Left colon (tissue), 2 donors: ENCODE results near the gene UQCC5. TPM values are rescaled to one million over a fixed set of nuclear protein-coding genes. Genes with fewer than 3 reads are reported as not detected.
A peak's percentile ranks its signal among the peaks of the same experiment; 100 is the strongest.

Experiments used
- ATAC-seq: fragments of 200-7000 bp; cut with Tn5 transposase; one replicate; pipeline ENCODE4 v1.9.1; 2020; ENCODE audit warnings: mild to moderate bottlenecking, moderate library complexity
- DNase-seq, 2 donors: peaks; one replicate each; pipeline ENCODE4 v3.0.0-alpha.2; 2020
- intact Hi-C, 2 donors: fragments of 100-400 bp; cut with DNase I in 1 of 2; cut with micrococcal nuclease in 1 of 2; formaldehyde crosslinking; loops; one replicate each; pipeline versions ENCODE4 v1.11.2 to v1.14.0; 2022; cut with DNase I, micrococcal nuclease
- total RNA-seq, 2 donors: library from RNA; stranded (reverse); fragmentation: NEBNext Ultra II Directional; extraction: Animal tissue kit (Norgen Biotek cat#: 25700); gene quantifications; one replicate each; pipeline ENCODE4 v1.2.1, GENCODE V29; 2021
- donor health status: DM: no; HTN: no; CAD: no.
- donor health status: DM: yes; HTN: yes; CAD: no.

UQCC5 gene
- total RNA-seq, 2 donors from 2014 or later = 11.7 to 17.4 TPM

DNA sequence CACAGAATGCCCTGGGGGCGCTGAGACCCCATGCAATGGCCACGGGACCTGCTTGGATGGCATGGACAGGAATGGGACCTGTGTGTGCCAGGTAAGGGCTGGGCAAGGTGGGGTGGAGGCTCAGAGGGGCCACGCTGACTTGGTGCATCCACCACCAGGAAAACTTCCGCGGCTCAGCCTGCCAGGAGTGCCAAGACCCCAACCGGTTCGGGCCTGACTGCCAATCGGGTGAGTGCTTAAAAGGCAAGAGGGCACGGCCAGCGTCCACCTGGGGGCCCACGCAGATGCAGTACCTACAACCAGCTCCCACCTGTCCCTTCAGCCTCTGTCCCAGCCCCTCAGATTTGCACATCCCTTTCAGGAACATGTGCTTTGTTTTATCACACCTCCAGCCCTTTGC lies 34.4 kb upstream of the UQCC5 start:
- intact Hi-C loops = no loop called here
- DNase-seq (no peak), ATAC-seq (no peak)

- ATAC-seq (no peak), DNase-seq (no peak)
- intact Hi-C loops = no loop called here
These were observed 33.5 kb upstream of the UQCC5 start for GRCh38 chr3:52502808-52503350.

GRCh38 chr3:52503788-52504424 lies 32.5 kb upstream of the UQCC5 start:
- no peak for ATAC-seq
- intact Hi-C loops = no loop called here
- no peak for DNase-seq

DNA sequence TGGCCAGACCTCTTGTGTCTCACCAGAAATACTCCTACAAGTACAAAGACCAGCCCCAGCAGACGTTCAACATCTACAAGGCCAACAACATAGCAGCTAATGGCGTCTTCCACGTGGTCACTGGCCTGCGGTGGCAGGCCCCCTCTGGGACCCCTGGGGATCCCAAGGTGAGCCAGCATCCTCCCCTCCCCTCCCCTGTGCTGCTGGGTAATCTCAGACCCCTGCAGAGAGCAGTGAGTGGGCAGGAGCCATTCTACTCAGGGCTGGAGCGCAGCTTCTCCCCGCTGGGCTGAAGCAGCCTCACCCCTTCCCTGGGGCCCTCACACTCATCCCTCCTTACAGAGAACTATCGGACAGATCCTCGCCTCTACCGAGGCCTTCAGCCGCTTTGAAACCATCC lies 31.4 kb upstream of the UQCC5 start:
- intact Hi-C loops = no loop called here
- ATAC-seq (no peak), DNase-seq (no peak)

- intact Hi-C loops = no loop called here
- DNase-seq (no peak), ATAC-seq (no peak)
These were observed 30.0 kb upstream of the UQCC5 start for GRCh38 chr3:52506266-52506966.

DNA sequence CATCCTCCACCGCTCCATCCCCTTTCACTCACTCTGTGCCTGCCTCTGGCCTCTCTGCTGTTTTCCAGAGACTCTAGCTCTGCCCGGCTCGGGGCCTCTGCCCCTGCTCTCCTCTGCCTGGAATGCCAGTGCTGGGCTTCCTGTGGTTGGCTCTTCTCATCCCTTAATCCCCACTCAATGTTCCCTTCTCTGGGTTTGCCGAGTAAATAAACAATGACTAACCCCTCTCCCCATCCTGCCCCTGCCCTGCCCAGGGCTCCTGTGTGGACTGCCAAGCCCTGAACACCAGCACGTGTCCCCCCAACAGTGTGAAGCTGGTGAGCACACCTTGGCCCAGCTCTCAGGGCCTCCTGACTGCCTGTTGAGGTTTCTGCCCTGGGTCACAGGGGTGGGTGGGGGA lies 29.0 kb upstream of the UQCC5 start:
- ATAC-seq (no peak), DNase-seq (no peak)
- intact Hi-C loops = no loop called here

DNA sequence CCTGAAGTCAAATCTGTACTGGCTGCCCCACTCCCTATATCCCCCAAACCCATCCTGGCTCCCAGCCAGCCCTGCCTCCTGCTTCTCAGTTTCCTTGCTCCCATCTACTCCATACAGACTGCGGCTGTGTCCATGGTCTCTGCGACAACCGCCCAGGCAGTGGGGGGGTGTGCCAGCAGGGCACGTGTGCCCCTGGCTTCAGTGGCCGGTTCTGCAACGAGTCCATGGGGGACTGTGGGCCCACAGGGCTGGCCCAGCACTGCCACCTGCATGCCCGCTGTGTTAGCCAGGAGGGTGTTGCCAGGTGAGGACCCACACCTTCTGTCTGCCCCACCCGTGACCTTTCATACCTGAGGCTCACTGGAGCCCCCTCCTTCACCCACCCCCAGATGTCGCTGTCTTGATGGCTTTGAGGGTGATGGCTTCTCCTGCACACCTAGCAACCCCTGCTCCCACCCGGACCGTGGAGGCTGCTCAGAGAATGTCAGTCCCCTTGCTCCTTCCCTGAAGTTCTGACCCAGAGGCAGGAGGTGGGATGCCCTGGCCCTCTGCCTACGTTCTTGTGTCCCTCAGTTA lies 26.6 kb upstream of the UQCC5 start:
- peak; percentile 25 for ATAC-seq
- DNase-seq = no peak
- intact Hi-C loops = no loop called here

- intact Hi-C loops = no loop called here
- no peak for DNase-seq
- ATAC-seq = no peak
These were observed 24.9 kb upstream of the UQCC5 start for GRCh38 chr3:52511509-52511908.

GRCh38 chr3:52512105-52512504 lies 24.3 kb upstream of the UQCC5 start:
- no peak for DNase-seq
- intact Hi-C loops = no loop called here
- ATAC-seq = no peak

GRCh38 chr3:52512727-52513126 lies 23.7 kb upstream of the UQCC5 start:
- DNase-seq (no peak), ATAC-seq (no peak)
- intact Hi-C loops = no loop called here

DNA sequence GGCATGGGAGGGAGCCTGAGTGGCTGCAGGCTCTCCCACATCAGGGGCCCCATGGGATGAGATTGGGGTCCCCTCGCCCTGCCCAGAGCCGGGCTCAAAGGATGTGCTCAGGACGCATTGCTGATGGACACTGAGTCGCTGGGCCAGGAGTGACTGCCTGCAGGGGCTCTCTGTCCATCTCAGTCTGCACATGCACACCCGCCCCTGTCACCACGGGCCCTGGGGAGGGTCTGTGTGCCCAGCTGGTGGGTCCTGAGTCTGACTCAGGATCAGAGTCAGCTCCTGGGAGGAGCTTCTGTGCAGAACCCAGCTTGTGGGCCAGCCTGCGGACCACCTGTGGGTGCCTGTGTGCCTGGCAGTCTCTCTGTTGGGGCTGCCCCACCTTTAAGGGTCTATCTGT lies 23.1 kb upstream of the UQCC5 start:
- DNase-seq (no peak), ATAC-seq (no peak)
- intact Hi-C loops = no loop called here

- DNase-seq (no peak), ATAC-seq (no peak)
- intact Hi-C loops = no loop called here
These were observed 21.8 kb upstream of the UQCC5 start for GRCh38 chr3:52514576-52514975.

- intact Hi-C loops = no loop called here
- DNase-seq = no peak
- no peak for ATAC-seq
These were observed 21.2 kb upstream of the UQCC5 start for GRCh38 chr3:52515192-52515591.

GRCh38 chr3:52516509-52517195 lies 19.8 kb upstream of the UQCC5 start:
- intact Hi-C loops = no loop called here
- no peak for ATAC-seq
- DNase-seq = no peak

GRCh38 chr3:52517796-52518722 lies 18.3 kb upstream of the UQCC5 start:
- no peak for DNase-seq
- intact Hi-C loops = no loop called here
- ATAC-seq = no peak

DNA sequence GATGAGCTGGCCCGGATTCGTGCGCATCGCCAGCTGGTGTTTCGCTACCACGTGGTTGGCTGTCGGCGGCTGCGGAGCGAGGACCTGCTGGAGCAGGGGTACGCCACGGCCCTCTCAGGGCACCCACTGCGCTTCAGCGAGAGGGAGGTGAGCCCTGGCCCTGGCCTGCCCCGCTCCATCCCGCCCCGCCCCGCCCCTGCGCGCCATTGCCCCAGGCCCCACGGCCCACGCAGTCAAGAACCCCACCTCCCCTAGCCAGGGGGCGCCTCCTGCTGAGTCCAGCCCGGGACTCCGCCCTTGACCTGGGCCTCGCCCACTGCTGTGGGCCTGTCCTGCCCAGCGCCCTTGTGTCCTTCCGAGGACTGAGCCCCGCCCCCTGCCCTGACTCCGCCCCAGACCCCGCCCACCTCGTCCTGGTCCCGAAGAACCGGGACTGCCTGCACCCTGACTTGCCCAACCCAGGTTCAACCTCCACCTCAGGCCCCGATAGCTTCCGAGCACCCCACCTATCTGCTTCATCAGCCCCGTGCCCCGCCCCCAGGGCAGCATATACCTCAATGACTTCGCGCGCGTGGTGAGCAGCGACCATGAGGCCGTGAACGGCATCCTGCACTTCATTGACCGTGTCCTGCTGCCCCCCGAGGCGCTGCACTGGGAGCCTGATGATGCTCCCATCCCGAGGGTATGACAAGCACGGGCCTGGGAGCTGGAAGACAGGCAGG lies 17.5 kb upstream of the UQCC5 start:
- intact Hi-C loops = no loop called here
- DNase-seq = peak in 1 of 2 donors; percentile 26
- ATAC-seq = peak; percentile 75

GRCh38 chr3:52519445-52520140 lies 16.8 kb upstream of the UQCC5 start:
- DNase-seq (no peak), ATAC-seq (no peak)
- intact Hi-C loops = no loop called here
